Measurements from ENCODE around the gene CYP19A1.

Gene CYP19A1

GRCh38 chr15:51338496-51338895, at the start of gene CYP19A1:
Gene CYP19A1 (minus strand): TSS chr15:51338596. CDS start chr15:51242912, 95,684 bp downstream.
- no peak for DNase-seq (ENCODE audit: low spot score)

- no peak for DNase-seq (ENCODE audit: low spot score)
Observed at GRCh38 chr15:51387699-51388041, 49.3 kb upstream of the CYP19A1 start.

GRCh38 chr15:51386960-51387698, 48.7 kb upstream of the CYP19A1 start:
- no peak for DNase-seq (ENCODE audit: low spot score)

GRCh38 chr15:51386486-51386885, 48.1 kb upstream of the CYP19A1 start:
- no peak for DNase-seq (ENCODE audit: low spot score)

GRCh38 chr15:51386029-51386428, 47.6 kb upstream of the CYP19A1 start:
- DNase-seq (ENCODE audit: low spot score), result no peak

GRCh38 chr15:51382787-51383186, 44.4 kb upstream of the CYP19A1 start:
- no peak for DNase-seq (ENCODE audit: low spot score)

- peak; percentile 94 for DNase-seq (ENCODE audit: low spot score)
Observed at GRCh38 chr15:51380999-51381806, 42.8 kb upstream of the CYP19A1 start.

- DNase-seq (ENCODE audit: low spot score), result no peak
Observed at GRCh38 chr15:51379390-51379789, 41.0 kb upstream of the CYP19A1 start.

GRCh38 chr15:51378406-51378805, 40.0 kb upstream of the CYP19A1 start:
- DNase-seq (ENCODE audit: low spot score), result no peak

- DNase-seq (ENCODE audit: low spot score), result peak; percentile 90
Observed at GRCh38 chr15:51377038-51377786, 38.8 kb upstream of the CYP19A1 start.

- DNase-seq (ENCODE audit: low spot score), result no peak
Observed at GRCh38 chr15:51375966-51376640, 37.7 kb upstream of the CYP19A1 start.

- peak; percentile 78 for DNase-seq (ENCODE audit: low spot score)
Observed at GRCh38 chr15:51374131-51374530, 35.7 kb upstream of the CYP19A1 start.

GRCh38 chr15:51371266-51371665, 32.9 kb upstream of the CYP19A1 start:
- no peak for DNase-seq (ENCODE audit: low spot score)

- DNase-seq (ENCODE audit: low spot score), result no peak
Observed at GRCh38 chr15:51369451-51369761, 31.0 kb upstream of the CYP19A1 start.

- no peak for DNase-seq (ENCODE audit: low spot score)
Observed at GRCh38 chr15:51368751-51369450, 30.5 kb upstream of the CYP19A1 start.

GRCh38 chr15:51368307-51368706, 29.9 kb upstream of the CYP19A1 start:
- DNase-seq (ENCODE audit: low spot score), result no peak

GRCh38 chr15:51367322-51367976, 29.1 kb upstream of the CYP19A1 start:
- DNase-seq (ENCODE audit: low spot score), result no peak

- DNase-seq (ENCODE audit: low spot score), result no peak
Observed at GRCh38 chr15:51366920-51367319, 28.5 kb upstream of the CYP19A1 start.

- DNase-seq (ENCODE audit: low spot score), result no peak
Observed at GRCh38 chr15:51366071-51366470, 27.7 kb upstream of the CYP19A1 start.

- DNase-seq (ENCODE audit: low spot score), result no peak
Observed at GRCh38 chr15:51365417-51365816, 27.0 kb upstream of the CYP19A1 start.

- DNase-seq (ENCODE audit: low spot score), result no peak
Observed at GRCh38 chr15:51363383-51363782, 25.0 kb upstream of the CYP19A1 start.

Data from pons (tissue), 1 donor.